Activated CD4-positive, alpha-beta T cell treated with anti-CD3 and anti-CD28 coated beads, Interleukin-2, Interleukin-4, amounts not matched to agents 100 ng/mL and 50 ng/mL, durations not matched to agents 16 hours and 8 hours (primary cell): Measurements from ENCODE around the gene S100A16.
"Not testable (repeated sequence)": the region's sequence is repeated elsewhere in the genome, so short reads cannot be mapped to it uniquely, and the experiment has no call there.

ENCODE experiments used
- DNase-seq: peaks from one replicate; pipeline ENCODE4 v3.0.0-alpha.2; 2020; ENCODE audit warnings: low spot score

S100A16 gene

GRCh38 chr1:153612755-153613331 lies at the start of gene S100A16:
S100A16 (minus strand) TSS chr1:153613137; CDS start chr1:153608151, 4,986 bp downstream.
- DNase-seq, result no peak

GRCh38 chr1:153662269-153662668 lies 49.3 kb upstream of the S100A16 start:
- no peak for DNase-seq

- DNase-seq, result no peak
Observed at GRCh38 chr1:153661111-153661708, 48.3 kb upstream of the S100A16 start.

GRCh38 chr1:153659656-153660055 lies 46.7 kb upstream of the S100A16 start:
- no peak for DNase-seq

GRCh38 chr1:153659175-153659534 lies 46.2 kb upstream of the S100A16 start:
- DNase-seq, result no peak

- DNase-seq, result peak; percentile 92
Observed at GRCh38 chr1:153658400-153659174, 45.6 kb upstream of the S100A16 start, which contains the start of gene SNAPIN. SNAPIN (plus strand) TSS chr1:153658703; CDS start chr1:153658744, 41 bp downstream.

GRCh38 chr1:153655333-153655732 lies 42.4 kb upstream of the S100A16 start:
- no peak for DNase-seq

GRCh38 chr1:153652805-153653500 lies 40.0 kb upstream of the S100A16 start:
- no peak for DNase-seq

- no peak for DNase-seq
Observed at GRCh38 chr1:153651771-153652170, 38.8 kb upstream of the S100A16 start.

- DNase-seq, result no peak
Observed at GRCh38 chr1:153649863-153650235, 36.9 kb upstream of the S100A16 start.

- no peak for DNase-seq
Observed at GRCh38 chr1:153649137-153649862, 36.4 kb upstream of the S100A16 start.

- no peak for DNase-seq
Observed at GRCh38 chr1:153648000-153648643, 35.2 kb upstream of the S100A16 start.

- no peak for DNase-seq
Observed at GRCh38 chr1:153647346-153647714, 34.4 kb upstream of the S100A16 start.

GRCh38 chr1:153646672-153647345 lies 33.9 kb upstream of the S100A16 start:
- no peak for DNase-seq

- no peak for DNase-seq
Observed at GRCh38 chr1:153643816-153644215, 30.9 kb upstream of the S100A16 start.

- no peak for DNase-seq
Observed at GRCh38 chr1:153643100-153643499, 30.2 kb upstream of the S100A16 start.

GRCh38 chr1:153642161-153642560 lies 29.2 kb upstream of the S100A16 start:
- no peak for DNase-seq

- no peak for DNase-seq
Observed at GRCh38 chr1:153640861-153641260, 27.9 kb upstream of the S100A16 start.

GRCh38 chr1:153640213-153640612 lies 27.3 kb upstream of the S100A16 start:
- DNase-seq, result not testable (repeated sequence)

- no peak for DNase-seq
Observed at GRCh38 chr1:153639280-153639679, 26.3 kb upstream of the S100A16 start.

GRCh38 chr1:153638261-153638660 lies 25.3 kb upstream of the S100A16 start:
- DNase-seq, result no peak
